ENCODE measurements around the gene PTPN18.

Gene PTPN18

GRCh38 chr2:130363479-130363878 is 7.6 kb downstream of the PTPN18 start:
- H3K4me3 ChIP-seq (ENCODE audit: control insufficient read depth, low read depth, low read length) = no peak overlapping the region
- no peak for DNase-seq (ENCODE audit: low read depth)
- TF ChIP-seq CTCF (conservative IDR thresholded peaks at IDR 0.05; ENCODE audit: control insufficient read depth, insufficient read depth, low read depth, low read length) = no peak

GRCh38 chr2:130365075-130365474 is 9.2 kb downstream of the PTPN18 start:
- TF ChIP-seq CTCF (conservative IDR thresholded peaks at IDR 0.05; ENCODE audit: control insufficient read depth, insufficient read depth, low read depth, low read length) = no peak
- no peak for DNase-seq (ENCODE audit: low read depth)
- no peak overlapping the region for H3K4me3 ChIP-seq (ENCODE audit: control insufficient read depth, low read depth, low read length)

GRCh38 chr2:130365963-130366362 is 10.1 kb downstream of the PTPN18 start:
- DNase-seq (ENCODE audit: low read depth) = no peak
- no peak for TF ChIP-seq CTCF (conservative IDR thresholded peaks at IDR 0.05; ENCODE audit: control insufficient read depth, insufficient read depth, low read depth, low read length)

GRCh38 chr2:130366720-130367119 is 10.9 kb downstream of the PTPN18 start:
- H3K4me3 ChIP-seq (ENCODE audit: control insufficient read depth, low read depth, low read length) = no peak overlapping the region
- TF ChIP-seq CTCF (conservative IDR thresholded peaks at IDR 0.05; ENCODE audit: control insufficient read depth, insufficient read depth, low read depth, low read length) = no peak
- no peak for DNase-seq (ENCODE audit: low read depth)

More at GRCh38 chr2:130365963-130366362, 10.1 kb downstream of the PTPN18 start:
- no peak overlapping the region for H3K4me3 ChIP-seq (ENCODE audit: control insufficient read depth, low read depth, low read length)

- H3K4me3 ChIP-seq (ENCODE audit: control insufficient read depth, low read depth, low read length) = no peak overlapping the region
- no peak for DNase-seq (ENCODE audit: low read depth)
- TF ChIP-seq CTCF (conservative IDR thresholded peaks at IDR 0.05; ENCODE audit: control insufficient read depth, insufficient read depth, low read depth, low read length) = no peak
Measured at GRCh38 chr2:130368786-130369185, 12.9 kb downstream of the PTPN18 start.

- DNase-seq (ENCODE audit: low read depth) = no peak
- TF ChIP-seq CTCF (conservative IDR thresholded peaks at IDR 0.05; ENCODE audit: control insufficient read depth, insufficient read depth, low read depth, low read length) = no peak
- no peak overlapping the region for H3K4me3 ChIP-seq (ENCODE audit: control insufficient read depth, low read depth, low read length)
Measured at GRCh38 chr2:130369311-130369964, 13.6 kb downstream of the PTPN18 start.

GRCh38 chr2:130369965-130370341 is 14.1 kb downstream of the PTPN18 start:
- no peak overlapping the region for H3K4me3 ChIP-seq (ENCODE audit: control insufficient read depth, low read depth, low read length)
- no peak for DNase-seq (ENCODE audit: low read depth)
- TF ChIP-seq CTCF (conservative IDR thresholded peaks at IDR 0.05; ENCODE audit: control insufficient read depth, insufficient read depth, low read depth, low read length) = no peak
